ENCODE measurements around the gene RAB11B.

- TF ChIP-seq, protein P1, sequence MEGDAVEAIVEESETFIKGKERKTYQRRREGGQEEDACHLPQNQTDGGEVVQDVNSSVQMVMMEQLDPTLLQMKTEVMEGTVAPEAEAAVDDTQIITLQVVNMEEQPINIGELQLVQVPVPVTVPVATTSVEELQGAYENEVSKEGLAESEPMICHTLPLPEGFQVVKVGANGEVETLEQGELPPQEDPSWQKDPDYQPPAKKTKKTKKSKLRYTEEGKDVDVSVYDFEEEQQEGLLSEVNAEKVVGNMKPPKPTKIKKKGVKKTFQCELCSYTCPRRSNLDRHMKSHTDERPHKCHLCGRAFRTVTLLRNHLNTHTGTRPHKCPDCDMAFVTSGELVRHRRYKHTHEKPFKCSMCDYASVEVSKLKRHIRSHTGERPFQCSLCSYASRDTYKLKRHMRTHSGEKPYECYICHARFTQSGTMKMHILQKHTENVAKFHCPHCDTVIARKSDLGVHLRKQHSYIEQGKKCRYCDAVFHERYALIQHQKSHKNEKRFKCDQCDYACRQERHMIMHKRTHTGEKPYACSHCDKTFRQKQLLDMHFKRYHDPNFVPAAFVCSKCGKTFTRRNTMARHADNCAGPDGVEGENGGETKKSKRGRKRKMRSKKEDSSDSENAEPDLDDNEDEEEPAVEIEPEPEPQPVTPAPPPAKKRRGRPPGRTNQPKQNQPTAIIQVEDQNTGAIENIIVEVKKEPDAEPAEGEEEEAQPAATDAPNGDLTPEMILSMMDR (IDR thresholded peaks at IDR 0.05; ENCODE audit: poor library complexity, severe bottlenecking) = no peak
- TF ChIP-seq EP300 (conservative IDR thresholded peaks at IDR 0.05; ENCODE audit: poor library complexity, severe bottlenecking) (no peak), SMC3 (conservative IDR thresholded peaks at IDR 0.05; ENCODE audit: poor library complexity) (no peak), EZH2 (IDR thresholded peaks at IDR 0.05; ENCODE audit: borderline replicate concordance, insufficient read depth, low read length, poor library complexity, severe bottlenecking) (no peak), RAD21 (conservative IDR thresholded peaks at IDR 0.05) (no peak), POLR2AphosphoS5 (IDR thresholded peaks at IDR 0.05) (no peak), TAF1 (IDR thresholded peaks at IDR 0.05; ENCODE audit: low read depth) (no peak)
Measured at GRCh38 chr19:8357007-8357521, 33.1 kb upstream of the RAB11B start.

All from neural cell (in vitro differentiated cells).